Kidney (tissue), 14 donors: ENCODE results near the gene MRTFB. TPM values are rescaled to one million over a fixed set of nuclear protein-coding genes. Genes with fewer than 3 reads are reported as not detected.

Experiments
- DNase-seq, 5 donors: peaks; one replicate each; pipeline ENCODE4 v3.0.0-alpha.2; 2013 to 2020
- FAIRE-seq: peaks from 2 replicates; lab custom pipeline; 2012; peaks lifted over from hg19 to GRCh38; lab: Jason Lieb, UNC
- H3K27ac ChIP-seq, 2 donors: one replicate each; pipeline ENCODE4 v1.7.0; 2013; ENCODE audit warnings: low read depth in 2 of 2, low read length in 2 of 2, inconsistent platforms in 1 of 2
- H3K27me3 ChIP-seq: one replicate; pipeline ENCODE4 v1.7.1; 2013; ENCODE audit warnings: low read length, inconsistent platforms; ENCODE audit not compliant: control insufficient read depth, insufficient read depth
- H3K36me3 ChIP-seq, 3 donors: one replicate each; pipeline versions ENCODE4 v1.7.0 to v1.7.1; 2013; ENCODE audit warnings: low read length in 3 of 3, control low read depth in 1 of 3, inconsistent platforms in 1 of 3; ENCODE audit not compliant: insufficient read depth in 3 of 3, control insufficient read depth in 2 of 3
- H3K4me1 ChIP-seq, 3 donors: one replicate each; pipeline versions ENCODE4 v1.7.0 to v1.7.1; 2013; ENCODE audit warnings: low read length in 3 of 3, inconsistent platforms in 1 of 3, low read depth in 1 of 3; ENCODE audit not compliant: control insufficient read depth in 2 of 3, insufficient read depth in 2 of 3
- H3K4me3 ChIP-seq, 3 donors: one replicate each; pipeline versions ENCODE4 v1.7.0 to v1.8.1; 2013; ENCODE audit warnings: low read length in 3 of 3, control low read depth in 1 of 3, inconsistent platforms in 1 of 3
- H3K9ac ChIP-seq, 3 donors: one replicate each; pipeline versions ENCODE4 v1.7.0 to v1.7.1; 2013; ENCODE audit warnings: low read length in 3 of 3, control low read depth in 1 of 3, inconsistent platforms in 1 of 3
- H3K9me3 ChIP-seq, 3 donors: one replicate each; pipeline versions ENCODE4 v1.7.0 to v1.7.1; 2013; ENCODE audit warnings: low read length in 3 of 3, control low read depth in 1 of 3, inconsistent platforms in 1 of 3; ENCODE audit not compliant: control insufficient read depth in 2 of 3, insufficient read depth in 1 of 3
- intact Hi-C: fragments of 100-400 bp; cut with DNase I; formaldehyde crosslinking; loops from one replicate; pipeline ENCODE4 v1.11.1; 2022
- polyA plus RNA-seq: library from polyadenylated mRNA; stranded (reverse); fragments of 350-450 nt; fragmentation: Illumina TruSeq; extraction: RNeasy Lipid Tissue Mini Kit (QIAGEN cat#74804); gene quantifications from one replicate; pipeline ENCODE4 v1.2.3, GENCODE V29; 2014; ENCODE audit warnings: low read depth, low replicate concordance; ENCODE audit not compliant: insufficient read depth
- total RNA-seq: library from RNA; stranded (reverse); fragmentation: NEBNext Ultra II Directional; extraction: Animal tissue kit (Norgen Biotek cat#: 25700); gene quantifications from one replicate; pipeline ENCODE4 v1.2.1, GENCODE V29; 2021
- TF ChIP-seq, protein P1 (sequence below): IDR thresholded peaks from 3 replicates; pipeline ENCODE4 v1.5.1; 2012; ENCODE audit warnings: mild to moderate bottlenecking, moderate library complexity, borderline replicate concordance; ENCODE audit not compliant: insufficient read depth; ENCODE audit errors: extremely low read depth
- donor health status: control.
- donor health status: control.
- donor health status: control.
- donor health status: control.
- donor health status: control.
- donor health status: DM: yes; HTN: yes; CAD: no.
- donor health status: Normal renal cell carcinoma (clear cell type).

MRTFB gene
- total and polyA plus RNA-seq, 2 donors from 2014 or later = 5.1 to 51.0 TPM

DNA sequence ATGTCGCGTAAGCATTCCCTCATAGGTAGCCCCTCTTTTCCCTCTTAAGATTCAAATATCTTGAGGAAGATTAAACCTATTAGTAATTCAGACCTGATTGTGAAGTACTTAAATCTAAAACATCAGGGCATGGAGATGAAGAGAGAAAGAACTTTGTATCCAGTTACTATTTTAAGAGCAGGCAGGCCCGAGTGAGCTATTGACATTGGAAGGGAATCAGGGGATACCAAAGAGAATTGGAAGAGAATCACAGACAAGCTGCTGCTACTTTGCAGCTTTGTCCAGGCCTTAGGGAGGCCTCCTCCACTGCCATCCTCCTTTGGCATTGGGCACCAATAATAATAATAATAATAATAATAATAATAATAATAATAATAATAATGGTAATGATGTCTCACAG lies 170.5 kb downstream of the MRTFB start:
- H3K4me3 ChIP-seq = no peak overlapping the region
- no peaks in the 10 kb centered on the region for H3K27me3 ChIP-seq
- FAIRE-seq = no peak
- intact Hi-C loops = no loop called here
- H3K4me1 ChIP-seq = peaks cover 0 to 10% (median 7%) of the 10 kb centered on the region in 3 donors
- H3K27ac ChIP-seq = no peak overlapping the region
- TF ChIP-seq, protein P1, sequence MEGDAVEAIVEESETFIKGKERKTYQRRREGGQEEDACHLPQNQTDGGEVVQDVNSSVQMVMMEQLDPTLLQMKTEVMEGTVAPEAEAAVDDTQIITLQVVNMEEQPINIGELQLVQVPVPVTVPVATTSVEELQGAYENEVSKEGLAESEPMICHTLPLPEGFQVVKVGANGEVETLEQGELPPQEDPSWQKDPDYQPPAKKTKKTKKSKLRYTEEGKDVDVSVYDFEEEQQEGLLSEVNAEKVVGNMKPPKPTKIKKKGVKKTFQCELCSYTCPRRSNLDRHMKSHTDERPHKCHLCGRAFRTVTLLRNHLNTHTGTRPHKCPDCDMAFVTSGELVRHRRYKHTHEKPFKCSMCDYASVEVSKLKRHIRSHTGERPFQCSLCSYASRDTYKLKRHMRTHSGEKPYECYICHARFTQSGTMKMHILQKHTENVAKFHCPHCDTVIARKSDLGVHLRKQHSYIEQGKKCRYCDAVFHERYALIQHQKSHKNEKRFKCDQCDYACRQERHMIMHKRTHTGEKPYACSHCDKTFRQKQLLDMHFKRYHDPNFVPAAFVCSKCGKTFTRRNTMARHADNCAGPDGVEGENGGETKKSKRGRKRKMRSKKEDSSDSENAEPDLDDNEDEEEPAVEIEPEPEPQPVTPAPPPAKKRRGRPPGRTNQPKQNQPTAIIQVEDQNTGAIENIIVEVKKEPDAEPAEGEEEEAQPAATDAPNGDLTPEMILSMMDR = no peak
- H3K9ac ChIP-seq = no peak overlapping the region
- H3K9me3 ChIP-seq = no peaks in the 10 kb centered on the region
- DNase-seq = no peak
- peaks cover 7 to 32% (median 19%) of the 10 kb centered on the region in 3 donors for H3K36me3 ChIP-seq

DNA sequence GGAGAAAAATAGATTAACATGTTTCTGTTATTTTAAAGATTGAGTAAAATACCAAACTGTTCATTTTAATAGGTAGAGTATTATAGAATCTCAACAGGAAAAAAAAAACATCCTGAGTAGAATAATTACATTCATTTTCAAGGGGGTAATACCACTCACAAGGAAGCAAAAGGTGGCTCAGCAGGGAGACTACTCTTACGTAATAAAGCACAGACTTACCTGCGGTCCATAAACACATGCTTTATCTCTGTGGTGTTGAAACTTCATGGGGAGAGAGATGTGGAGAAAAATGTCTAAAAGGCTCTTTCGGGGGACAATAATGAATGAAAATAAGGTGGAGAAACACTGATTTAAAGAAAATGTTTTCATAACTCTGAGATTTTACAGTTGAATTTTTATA lies 171.7 kb downstream of the MRTFB start:
- TF ChIP-seq, protein P1 = no peak
- intact Hi-C loops = no loop called here
- Histone ChIP-seq H3K4me3 (no peak overlapping the region), H3K36me3 (peaks cover 7 to 33% (median 19%) of the 10 kb centered on the region in 3 donors), H3K9ac (no peak overlapping the region), H3K27ac (no peak overlapping the region), H3K4me1 (peaks cover 0 to 10% (median 7%) of the 10 kb centered on the region in 3 donors), H3K9me3 (no peaks in the 10 kb centered on the region), H3K27me3 (no peaks in the 10 kb centered on the region)
- DNase-seq (no peak), FAIRE-seq (no peak)

DNA sequence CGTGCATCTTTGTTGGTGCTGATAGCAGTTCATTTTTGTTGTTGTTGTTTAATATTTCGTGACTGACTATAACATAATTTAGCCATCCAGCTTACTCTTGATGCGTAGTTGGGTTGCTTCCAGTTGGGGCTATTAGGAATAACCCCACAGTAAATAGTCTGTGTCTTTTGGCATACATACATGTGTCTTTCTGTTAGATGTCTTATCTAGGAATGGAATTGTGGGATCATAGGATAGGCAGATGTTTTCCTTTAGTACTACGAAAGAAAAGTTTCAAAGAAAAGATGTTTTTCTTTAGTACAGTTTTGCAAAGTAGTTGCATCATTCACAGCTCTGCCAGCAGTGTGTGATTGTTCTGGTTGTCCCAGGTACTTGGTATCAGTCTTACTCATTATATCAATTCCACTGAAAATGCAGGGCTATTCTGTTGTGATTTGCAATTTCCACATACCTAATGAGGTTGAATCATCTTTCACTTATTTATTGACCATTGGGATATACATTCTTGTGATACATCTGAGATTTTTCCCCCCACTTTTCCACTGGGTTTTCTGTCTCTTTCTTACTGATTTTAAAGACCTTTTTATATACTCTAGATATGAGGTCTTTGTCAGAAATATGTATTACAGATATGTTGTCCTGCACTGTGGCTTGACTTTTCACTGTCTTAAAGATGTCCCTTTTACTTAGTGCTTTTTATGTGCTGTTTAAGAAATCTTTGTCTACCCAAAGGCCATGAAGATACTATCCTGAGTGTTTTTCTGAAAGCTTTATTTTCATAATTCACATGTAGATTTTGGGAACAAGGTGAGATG lies 173.3 kb downstream of the MRTFB start:
- Histone ChIP-seq H3K4me1 (peaks cover 0 to 10% (median 7%) of the 10 kb centered on the region in 3 donors), H3K9me3 (no peaks in the 10 kb centered on the region), H3K4me3 (no peak overlapping the region), H3K27ac (no peak overlapping the region), H3K27me3 (no peaks in the 10 kb centered on the region), H3K9ac (no peak overlapping the region), H3K36me3 (peaks cover 11 to 30% (median 27%) of the 10 kb centered on the region in 3 donors)
- TF ChIP-seq, protein P1 = no peak
- DNase-seq = no peak
- intact Hi-C loops = loop anchor here (5.0 kb wide), 1 partner anchor 288 kb away; no protein-coding TSS in a partner anchor
- FAIRE-seq = no peak
